OCI-M2 (cell line): ENCODE measurements around the gene MACROH2A1.

Experiments used
- DNase-seq: peaks from one replicate; lab custom pipeline; 2025; ENCODE audit not compliant: unreplicated experiment; lab: John Stamatoyannopoulos, UW

The MACROH2A1 gene

DNA sequence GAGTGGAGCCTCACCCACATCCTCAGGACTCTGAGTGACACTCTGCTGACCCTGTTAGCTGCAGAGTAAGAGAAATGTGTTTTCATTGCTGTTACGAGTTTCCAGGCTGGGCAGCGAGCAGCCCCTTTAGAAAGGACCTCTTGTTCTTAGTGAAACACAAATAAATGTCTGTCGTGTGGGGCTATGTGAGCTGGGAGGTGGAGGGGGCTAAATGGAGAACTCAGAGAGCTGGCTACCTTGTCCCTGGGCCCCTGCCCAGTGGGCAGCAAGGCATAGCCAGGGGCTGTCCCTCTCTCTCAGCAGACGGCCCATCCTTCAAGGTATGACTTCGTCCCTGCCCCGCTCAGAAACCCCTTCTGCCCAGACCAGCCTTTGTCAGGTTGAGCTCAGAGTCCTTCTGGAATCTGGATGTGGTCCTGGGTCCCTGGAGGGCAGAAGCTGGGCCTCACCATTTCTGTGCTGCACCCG lies 38.0 kb upstream of the MACROH2A1 start:
- no peak for DNase-seq

DNA sequence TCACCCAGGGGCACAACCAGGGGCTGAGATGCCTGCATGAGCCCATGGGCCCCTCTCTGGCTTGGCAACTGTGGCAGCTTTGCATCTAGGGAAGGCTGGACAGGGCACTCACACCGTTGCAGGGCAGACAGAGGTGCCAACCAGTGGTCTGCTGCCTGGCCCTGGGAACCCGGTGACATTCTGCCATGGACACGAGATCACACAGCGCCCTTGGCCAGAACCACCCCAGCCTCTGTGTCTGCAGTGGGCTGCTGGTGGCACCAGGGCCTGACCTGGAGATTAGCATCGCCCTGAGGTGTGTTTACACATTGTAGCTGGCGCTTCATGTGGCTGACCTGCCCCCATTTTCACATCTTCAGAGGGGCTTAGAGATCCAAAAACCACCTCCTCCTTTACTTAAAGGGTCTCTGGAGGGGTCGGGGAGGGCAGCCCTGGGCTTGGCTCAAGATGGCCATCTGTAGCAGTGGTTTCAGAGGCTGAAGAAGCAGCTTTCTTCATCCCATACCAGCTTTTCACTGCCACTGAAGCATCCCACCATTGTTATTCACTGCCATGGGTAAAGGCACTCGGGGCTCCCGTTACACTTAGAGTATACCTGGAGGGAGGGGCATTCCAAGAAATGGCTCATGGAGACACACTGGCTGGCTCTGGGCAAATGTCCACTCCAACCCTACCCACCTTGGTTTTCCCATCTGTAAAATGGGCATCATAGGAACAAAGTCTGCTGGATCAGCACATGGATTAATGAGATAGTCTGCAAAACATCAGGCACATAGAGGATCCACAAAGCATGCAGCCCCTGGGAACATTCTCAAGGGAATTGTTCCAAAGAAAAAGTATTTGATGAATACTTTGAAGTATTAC lies 36.7 kb upstream of the MACROH2A1 start:
- DNase-seq, result no peak

DNA sequence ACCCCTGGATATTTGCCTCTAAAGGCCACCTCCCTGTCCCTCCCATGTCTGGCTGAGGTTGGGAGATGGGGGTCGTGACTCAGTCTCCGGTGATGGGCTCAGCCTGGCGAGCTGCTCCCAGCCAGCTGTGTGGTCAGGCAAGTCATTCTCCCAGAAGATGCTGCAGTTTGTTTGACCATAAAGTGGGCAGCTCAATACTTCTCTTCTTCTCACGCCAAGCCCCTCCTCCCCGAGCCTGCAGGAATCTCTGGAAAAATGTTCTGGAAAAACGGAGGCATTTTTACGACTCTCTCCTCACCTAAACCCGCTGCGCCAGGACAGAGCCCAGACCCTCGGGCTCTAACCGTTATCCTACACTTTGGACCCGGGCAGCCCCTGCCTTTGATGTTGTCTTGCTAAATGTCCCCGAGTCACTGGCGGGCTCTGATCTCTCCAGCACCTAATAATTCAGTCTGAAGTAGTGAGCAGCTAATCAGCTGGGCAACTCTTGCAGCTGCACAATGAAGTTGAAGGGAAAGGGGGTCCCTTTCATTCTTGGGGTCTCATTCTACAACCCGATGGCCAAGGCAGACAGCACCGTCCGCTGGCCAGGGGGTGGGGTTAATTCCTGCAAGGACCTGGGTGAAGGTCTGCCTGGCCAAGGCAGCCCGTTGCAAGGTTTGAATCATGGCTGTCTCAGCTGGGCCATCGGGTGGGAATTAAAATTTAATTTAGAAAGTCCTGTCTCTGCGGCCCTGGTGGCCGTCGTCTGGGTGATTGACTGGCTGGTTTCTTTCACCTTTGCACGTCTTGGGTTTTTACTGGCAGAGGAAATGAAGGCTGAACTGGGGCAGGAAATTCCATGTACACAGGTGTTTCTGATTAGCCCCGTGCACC lies 35.8 kb upstream of the MACROH2A1 start:
- no peak for DNase-seq

DNA sequence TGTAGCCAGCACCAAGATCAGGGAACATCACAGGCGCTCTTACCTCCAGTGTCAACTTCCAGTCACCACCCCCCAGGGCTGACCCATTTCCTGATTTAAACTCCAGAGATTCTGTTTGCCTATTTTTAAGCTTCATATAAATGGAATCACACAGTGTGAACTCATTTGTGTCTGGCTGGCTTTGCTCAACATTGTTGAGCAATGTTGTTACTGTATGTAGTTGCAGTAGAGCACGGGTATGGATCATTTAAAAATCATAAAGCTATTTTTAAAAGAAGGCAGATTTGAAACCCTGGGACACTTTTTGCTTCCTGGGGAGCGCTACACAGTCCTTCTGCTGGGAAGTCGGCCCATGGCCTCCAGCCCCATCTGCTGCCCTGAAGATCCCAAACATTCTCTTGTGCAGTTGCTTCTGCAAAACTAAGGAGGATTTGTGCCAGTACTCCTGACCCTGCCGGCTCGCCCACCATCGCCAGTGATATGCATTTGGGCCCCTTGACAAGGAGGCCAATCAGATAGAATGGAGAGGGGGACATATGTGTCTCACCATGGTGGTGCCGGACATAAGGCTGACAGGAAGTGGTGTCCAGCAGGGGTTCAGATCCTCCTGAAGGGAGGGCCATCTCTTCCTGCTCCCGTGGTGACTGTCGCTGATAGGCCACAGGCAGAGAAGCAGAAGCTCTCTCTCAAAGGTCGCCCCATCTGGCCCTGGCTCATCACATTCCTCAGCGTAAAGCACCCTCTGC lies 34.8 kb upstream of the MACROH2A1 start:
- no peak for DNase-seq

DNA sequence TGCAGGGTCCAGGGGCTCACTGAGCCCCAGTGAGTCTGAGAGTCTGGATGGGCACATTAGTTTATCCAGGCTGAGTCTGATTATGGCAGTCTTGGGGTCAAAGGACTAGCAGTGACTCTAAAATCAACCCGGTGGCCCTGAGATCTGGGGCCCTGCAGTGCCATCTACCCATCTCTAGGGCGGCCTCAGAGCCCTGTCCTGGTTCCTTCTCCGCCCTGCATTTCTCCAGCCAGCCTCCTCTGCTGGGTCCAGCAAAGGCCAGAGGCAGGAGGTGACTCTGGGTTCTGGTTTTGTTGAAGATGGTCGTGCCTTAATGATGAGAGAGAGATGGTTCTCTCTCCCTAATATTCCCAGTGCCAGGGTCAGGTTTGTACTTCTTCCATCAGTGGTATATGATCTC lies 33.1 kb upstream of the MACROH2A1 start:
- no peak for DNase-seq

DNA sequence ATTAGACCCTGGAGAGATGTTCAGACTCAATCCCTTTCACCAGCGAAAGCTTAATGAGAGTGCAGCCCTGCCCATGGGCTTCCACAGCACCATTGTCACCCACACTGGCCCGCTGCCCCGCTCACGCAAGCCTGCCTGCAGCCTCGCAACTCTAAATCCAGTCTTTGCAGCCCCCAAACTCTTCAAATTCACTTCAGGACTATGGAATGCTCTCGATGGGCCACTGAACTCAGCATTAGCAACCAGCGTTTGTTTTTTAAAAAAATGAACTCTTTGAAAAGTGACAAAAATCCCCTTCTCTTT lies 31.1 kb upstream of the MACROH2A1 start:
- no peak for DNase-seq

DNA sequence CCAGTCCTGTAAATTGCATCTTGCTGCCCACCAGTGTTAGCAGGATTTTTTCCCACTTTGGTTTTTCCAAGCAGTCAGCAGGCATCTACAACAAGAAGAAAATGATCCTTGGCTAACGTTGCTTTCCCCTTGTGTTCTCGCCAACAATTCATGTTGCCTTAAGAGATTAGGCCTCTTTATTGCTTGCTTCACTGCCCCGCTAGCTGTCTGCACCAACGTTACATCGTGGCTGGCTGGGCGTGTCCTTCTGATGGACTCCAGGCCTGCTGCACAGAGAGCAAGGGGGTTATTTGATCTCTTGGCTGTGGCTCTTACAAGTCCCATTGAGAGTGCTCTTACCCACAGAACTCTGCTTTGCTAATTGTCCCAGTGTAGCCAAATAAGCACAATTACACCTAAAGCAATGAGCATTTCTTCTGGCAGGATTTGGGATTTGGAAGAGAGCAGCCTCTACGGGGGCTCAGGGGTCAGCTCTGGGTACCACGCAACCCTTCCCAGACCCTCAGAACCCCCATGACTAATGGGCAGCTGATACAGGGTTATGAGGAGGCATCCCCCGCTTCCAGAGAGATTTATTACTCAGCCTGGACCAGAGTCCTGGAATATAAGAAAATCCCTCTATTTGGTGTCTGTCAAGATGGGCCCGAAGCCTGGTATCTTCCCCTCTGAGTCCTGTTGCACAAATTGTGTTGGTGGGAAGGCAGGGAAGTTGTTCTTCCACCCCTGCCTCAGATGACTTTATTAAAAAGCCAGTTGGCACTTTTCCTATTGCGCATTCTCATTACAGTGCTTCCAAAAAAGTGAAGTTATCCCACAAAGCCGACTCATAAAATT lies 30.5 kb upstream of the MACROH2A1 start:
- DNase-seq, result no peak

DNA sequence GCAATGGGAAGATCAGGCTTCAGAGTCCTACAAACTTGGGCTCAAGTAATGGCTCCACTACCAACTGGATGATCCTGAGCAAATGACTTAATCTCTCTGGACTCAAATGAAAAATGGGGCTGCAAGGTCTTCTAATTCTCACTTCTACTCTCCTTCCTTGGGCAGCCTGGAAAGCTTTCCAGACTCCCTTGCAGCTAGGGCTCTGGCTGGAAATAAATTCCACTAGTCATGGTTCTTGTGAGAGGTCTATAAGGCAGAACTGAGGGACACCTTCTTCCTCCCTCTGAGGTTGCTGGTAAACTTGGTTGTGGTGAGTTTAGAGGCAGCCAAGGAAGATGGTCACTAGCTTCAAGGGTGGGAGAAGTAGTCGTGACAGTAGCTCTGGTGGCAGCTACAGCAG lies 29.6 kb upstream of the MACROH2A1 start:
- no peak for DNase-seq

DNA sequence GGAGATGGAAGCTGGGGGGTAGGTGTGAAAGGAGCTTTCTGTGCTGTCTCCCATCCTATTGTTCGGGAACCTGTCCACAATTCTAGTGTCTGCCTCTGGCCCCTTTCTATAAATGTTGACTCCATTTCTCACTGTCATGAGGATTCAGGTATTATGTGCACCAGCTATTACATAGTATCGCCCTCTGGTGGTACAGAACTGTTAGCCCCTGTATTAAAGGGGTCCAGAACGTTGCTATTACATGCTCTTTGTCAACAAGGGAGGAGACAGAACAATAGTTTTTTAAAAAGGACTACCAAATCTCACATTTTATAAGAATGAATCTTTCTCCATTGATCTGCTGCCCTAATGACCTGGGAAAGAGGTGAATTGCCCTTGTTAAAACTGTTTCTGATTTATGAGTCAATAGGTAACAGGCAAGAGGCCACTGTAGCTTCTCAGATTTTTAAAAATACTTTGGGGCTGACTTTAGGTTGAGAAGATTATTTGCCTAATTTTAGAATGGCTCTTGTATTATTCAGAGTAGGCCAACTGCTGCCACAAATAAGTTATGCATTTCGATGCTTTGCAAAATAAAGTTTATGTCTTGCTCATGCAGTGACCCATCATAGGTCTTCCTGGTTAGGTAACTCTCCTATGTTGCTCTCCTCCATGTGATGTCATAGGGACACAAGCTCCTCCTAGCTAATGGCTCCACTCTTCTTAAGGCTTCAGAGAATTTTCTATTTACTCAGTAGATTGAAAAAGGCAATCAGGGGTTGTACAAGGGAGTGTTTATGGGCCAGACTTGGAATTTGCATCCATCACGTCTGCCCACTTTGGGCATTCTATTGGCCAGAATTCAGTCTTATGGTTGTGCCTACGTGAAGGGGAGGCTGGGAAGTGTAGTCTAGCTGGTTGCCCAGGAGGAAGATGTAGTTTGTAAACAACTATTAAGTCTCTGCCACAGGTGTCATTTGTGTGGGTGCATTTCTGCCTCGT lies 27.4 kb upstream of the MACROH2A1 start:
- no peak for DNase-seq

DNA sequence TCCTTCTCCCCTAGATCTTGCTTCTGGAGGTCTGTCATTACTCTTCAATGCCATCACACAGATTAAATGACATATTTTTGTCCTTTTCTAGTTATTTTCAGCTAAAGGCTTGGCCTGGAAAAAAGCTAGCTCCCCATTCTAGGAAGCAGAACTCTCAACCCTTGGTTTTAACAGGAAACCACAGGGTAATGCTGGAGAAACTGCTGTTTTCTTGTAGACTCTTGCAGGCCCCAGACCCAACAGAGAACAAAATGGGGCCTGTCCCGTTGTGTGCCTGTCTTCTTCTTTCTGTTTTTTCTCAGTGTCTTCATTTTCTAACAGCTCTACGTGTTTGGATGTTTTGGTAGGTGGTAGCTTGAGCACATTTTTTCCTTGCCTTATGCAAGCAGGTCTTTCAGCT lies 26.6 kb upstream of the MACROH2A1 start:
- no peak for DNase-seq

DNA sequence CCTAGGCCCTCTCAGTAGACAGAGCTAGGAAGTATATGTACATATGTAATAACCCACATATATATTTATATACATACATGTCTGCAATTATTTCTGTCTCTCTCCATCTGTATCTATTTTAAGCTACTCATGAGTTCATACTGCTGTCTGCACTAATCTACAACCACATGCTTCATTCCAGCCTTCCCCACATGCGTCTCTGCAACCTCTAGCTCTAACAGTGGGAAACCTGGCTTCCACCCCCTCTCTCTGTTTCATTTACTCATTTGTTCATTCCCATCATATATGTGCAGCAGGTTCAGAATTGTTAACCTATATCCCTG lies 24.8 kb upstream of the MACROH2A1 start:
- DNase-seq, result no peak

DNA sequence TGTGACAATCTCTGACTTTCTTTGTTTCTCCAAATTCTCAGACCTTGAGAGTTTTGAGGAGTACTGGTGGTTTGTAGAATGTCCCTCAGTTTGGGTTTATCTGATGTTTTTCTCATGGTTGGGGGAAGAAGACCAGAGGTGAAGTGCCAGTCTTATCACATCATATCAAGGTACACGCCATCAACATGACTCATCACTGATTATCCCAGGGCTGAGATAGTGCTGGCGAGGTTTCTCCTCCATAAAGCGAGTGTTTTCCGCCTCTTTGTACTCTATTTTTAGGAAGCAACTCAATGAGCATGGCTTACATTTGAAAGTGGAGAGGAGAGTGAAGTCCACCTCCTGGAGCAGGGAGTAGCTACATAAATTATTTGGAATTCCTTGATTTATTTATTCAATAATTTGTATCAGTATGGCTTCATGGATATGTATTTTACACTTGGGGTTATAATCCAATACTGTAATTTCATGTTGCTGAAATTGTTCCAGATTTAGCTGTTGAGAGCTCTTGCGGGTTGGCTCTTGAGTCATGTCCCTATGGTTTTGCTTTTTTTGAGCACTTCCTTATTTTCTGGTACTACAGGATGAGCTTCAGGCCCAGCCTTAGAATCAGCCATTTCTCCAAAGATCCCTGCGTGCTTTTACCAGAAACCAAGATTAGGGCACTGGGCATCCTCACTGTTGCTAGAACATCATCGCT lies 24.3 kb upstream of the MACROH2A1 start:
- DNase-seq, result no peak

DNA sequence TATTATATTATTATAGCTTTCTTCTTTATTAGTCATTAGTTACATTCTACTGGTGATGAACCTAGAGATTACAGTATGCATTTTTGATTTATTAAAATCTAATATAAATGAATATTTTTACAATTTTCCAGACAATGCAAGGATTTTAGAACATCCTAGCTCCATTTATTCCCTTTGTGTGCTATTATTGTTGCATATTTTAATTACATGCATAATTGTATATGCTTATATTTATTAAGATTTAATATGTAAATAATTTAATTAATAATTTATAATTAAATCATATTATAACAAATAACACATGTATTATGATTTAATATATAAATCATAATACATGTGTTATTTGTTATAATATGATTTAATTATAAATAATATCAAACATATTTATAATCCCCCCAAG lies 23.4 kb upstream of the MACROH2A1 start:
- no peak for DNase-seq

DNA sequence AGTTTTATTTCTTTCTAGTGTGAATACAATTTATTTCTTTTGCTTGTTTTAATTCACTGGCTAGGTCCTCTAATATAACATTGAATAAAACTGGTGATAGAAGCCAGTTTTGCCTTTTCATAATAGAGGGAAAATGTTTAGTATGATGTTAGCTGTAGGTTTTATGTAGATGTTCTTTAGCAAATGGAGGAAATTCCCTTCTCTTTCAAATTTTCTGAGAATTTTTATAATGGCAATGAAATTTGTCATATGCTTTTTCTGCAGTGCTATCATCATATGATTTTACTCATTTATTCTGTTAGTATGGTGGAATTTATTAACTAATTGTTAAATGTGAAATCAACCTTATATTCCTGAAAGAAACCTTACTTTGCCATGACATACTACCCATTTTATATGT lies 18.1 kb upstream of the MACROH2A1 start:
- DNase-seq, result no peak

DNA sequence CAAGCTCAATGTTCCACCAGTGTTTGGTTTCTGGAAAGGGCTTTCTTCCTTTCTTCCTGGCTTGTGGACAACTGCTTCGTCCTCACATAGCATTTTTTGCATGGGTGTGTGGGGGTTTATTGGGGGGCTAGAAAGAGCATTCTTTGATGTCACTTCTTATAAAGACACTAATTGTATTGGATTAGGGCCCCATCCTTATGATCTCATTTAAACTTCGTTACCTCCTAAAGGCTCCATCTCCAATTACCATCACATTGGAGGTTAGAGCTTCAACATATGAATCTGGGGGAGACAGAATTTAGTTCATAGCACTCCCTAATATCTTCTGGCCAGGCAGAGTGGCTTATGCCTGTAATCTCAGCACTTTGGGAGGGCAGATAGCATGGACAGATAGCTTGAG lies 6.1 kb upstream of the MACROH2A1 start:
- no peak for DNase-seq

DNA sequence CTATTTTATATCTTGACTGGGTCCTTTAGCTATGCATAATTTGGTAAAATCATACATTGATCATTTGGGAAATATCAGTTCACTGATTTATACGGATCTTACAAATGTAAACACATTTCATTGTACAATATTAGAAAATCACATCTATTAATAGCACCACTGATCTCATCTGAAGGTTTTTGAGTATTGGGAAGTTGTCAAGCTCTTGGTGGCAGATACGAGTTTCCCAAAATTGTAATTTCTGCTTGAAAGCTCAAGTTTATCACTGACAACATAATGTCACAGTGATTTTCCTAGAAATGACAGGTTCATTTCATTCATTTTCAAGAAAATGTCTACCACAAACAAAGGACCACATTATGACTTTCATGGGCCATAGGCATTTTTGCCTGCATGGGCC lies 3.0 kb upstream of the MACROH2A1 start:
- DNase-seq, result no peak

DNA sequence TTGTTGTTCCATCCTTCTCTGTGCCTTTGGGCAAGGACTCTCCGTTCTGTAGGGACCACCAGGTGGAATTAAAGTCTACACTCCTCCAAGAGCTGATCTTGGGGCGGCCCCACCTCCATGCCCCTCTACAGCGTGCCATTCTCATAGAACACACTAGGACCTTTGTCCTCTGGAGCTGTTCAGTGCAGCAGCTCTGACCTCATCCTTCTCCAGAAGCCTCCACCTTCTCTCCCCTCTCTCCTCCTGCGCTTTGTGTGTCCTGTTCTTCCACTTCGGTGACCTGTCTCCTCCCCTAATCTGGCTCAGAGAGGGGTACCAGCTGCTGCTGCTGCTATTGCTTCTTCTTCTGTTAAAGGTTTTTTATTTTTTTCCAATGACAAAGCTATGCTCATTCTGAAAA lies 1.8 kb upstream of the MACROH2A1 start:
- no peak for DNase-seq

DNA sequence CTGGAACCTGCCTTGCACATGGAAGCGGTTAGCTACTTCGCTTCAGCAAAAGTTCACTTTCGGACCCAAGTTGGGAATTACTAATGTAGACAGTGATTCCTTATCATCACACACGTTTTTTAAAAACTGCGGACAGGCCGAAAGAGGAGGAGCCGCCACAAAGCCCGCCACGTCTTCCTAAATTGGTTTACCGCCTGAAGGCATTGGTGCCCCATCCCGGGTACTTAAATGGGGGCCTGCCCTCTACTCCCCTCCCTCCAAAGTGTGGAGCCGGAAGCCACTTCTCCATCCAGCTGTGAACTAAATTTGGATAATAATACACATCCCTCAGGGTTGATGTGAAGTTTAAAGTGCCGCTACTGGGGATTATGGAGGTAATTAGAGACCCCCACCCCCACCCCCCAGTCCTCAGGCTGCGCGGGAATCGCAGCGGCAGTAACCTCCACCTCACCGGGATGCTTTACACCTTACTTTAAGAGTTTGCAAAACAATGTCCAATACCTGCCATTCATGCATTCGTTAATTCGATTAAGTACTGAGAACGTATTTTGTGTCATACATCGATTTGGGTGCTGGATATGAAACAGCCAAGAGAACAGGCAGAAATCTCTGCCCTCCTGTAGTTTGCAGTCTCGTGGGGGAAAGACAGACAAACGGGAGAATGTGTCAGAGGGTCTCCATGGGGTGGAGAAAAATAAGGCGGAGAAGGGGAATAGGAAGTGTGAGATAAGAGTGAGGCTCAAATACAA lies 937 bp upstream of the MACROH2A1 start:
- DNase-seq, result no peak
